Body of pancreas (tissue), 4 donors: Measurements from ENCODE around the gene GLIPR1L2. TPM values are rescaled to one million over a fixed set of nuclear protein-coding genes. Genes with fewer than 3 reads are reported as not detected.
A peak's percentile ranks its signal among the peaks of the same experiment; 100 is the strongest.

Experiments
- ATAC-seq: fragments of 150-250 bp; one replicate; pipeline ENCODE4 v1.9.1; 2016
- DNase-seq, 4 donors: peaks; one replicate each; pipeline ENCODE4 v3.0.0-alpha.2; 2019
- H3K27ac ChIP-seq, 4 donors: fragments of 200-600 bp; sonication (generic); 1 replicate in 3 of 4; 2 replicates in 1 of 4; pipeline versions ENCODE4 v1.5.1 to v1.6.1; 2016 to 2019; ENCODE audit warnings: mild to moderate bottlenecking in 1 of 4, mixed read lengths in 1 of 4, moderate library complexity in 1 of 4
- H3K27me3 ChIP-seq, 2 donors: fragments of 200-600 bp; sonication (generic); one replicate each; pipeline ENCODE4 v1.6.0; 2016; ENCODE audit warnings: mild to moderate bottlenecking in 1 of 2
- H3K36me3 ChIP-seq, 2 donors: fragments of 200-600 bp; sonication (generic); replicated peaks in 1 of 2; 2 replicates each; pipeline ENCODE4 v1.5.1; 2016; ENCODE audit warnings: low read depth in 2 of 2; ENCODE audit not compliant: insufficient read depth in 1 of 2
- H3K4me1 ChIP-seq: fragments of 200-600 bp; sonication (generic); one replicate; pipeline ENCODE4 v1.6.0; 2016
- H3K4me3 ChIP-seq, 2 donors: fragments of 200-600 bp; sonication (generic); 1 replicate in 1 of 2; 2 replicates in 1 of 2; pipeline ENCODE4 v1.5.1; 2016 to 2019
- H3K9me3 ChIP-seq, 3 donors: fragments of 200-600 bp; sonication (generic); 1 replicate in 2 of 3; 2 replicates in 1 of 3; pipeline ENCODE4 v1.5.1; 2016
- POLR2A ChIP-seq, 3 donors: fragments of 450-650 bp; IDR thresholded peaks; one replicate each; pipeline ENCODE4 v1.6.1; 2016; ENCODE audit warnings: antibody characterized with exemption in 3 of 3, mild to moderate bottlenecking in 2 of 3
- WGBS, 2 donors: methylation state at CpG; one replicate each; pipeline ENCODE4 v1.1.5; 2017; 5-methylcytosine and 5-hydroxymethylcytosine counted together
- intact Hi-C: fragments of 100-400 bp; cut with DNase I; formaldehyde crosslinking; loops from one replicate; pipeline ENCODE4 v1.15.1; 2023
- total RNA-seq, 2 donors: library from RNA; depleted of rRNA; stranded (reverse); fragments of >200 nt; gene quantifications; one replicate each; pipeline ENCODE4 v1.1.0, GENCODE V29; 2016
- TF ChIP-seq, protein P1 (sequence below), 7 experiments: fragments of 450-650 bp in 4 of 7; fragments of 200-600 bp in 3 of 7; sonication (generic) in 3 of 7; IDR thresholded peaks; one replicate each; pipeline ENCODE4 v1.5.1; 2016 to 2019; ENCODE audit warnings: antibody characterized with exemption in 7 of 7

Gene GLIPR1L2
- total RNA-seq, 2 donors from 2014 or later, result 1.6 TPM; not detected in 1

DNA sequence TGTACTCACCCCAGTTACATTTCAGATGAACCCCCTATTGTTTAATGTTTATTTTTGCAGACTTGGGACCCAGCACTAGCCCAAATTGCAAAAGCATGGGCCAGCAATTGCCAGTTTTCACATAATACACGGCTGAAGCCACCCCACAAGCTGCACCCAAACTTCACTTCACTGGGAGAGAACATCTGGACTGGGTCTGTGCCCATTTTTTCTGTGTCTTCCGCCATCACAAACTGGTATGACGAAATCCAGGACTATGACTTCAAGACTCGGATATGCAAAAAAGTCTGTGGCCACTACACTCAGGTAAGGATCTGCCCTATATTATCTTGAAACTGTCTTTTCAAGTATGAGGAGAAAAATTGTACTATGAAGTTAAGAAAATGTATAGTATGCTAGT lies 90.9 kb downstream of the GLIPR1L2 start:
- intact Hi-C loops, result no loop called here
- Histone ChIP-seq H3K27ac (peak overlapping the region in 1 of 4 donors; percentile 60), H3K4me3 (no peak overlapping the region), H3K9me3 (no peaks in the 10 kb centered on the region), H3K27me3 (no peaks in the 10 kb centered on the region), H3K4me1 (no peaks in the 10 kb centered on the region), H3K36me3 (no peaks in the 10 kb centered on the region)
- no peak for DNase-seq
- WGBS, 2 donors, result 61 to 68% methylated on average over 4 of the region's 4 CpGs
- no peak for ATAC-seq
- no peak for TF ChIP-seq POLR2A (IDR thresholded peaks at IDR 0.05)
- TF ChIP-seq, protein P1, sequence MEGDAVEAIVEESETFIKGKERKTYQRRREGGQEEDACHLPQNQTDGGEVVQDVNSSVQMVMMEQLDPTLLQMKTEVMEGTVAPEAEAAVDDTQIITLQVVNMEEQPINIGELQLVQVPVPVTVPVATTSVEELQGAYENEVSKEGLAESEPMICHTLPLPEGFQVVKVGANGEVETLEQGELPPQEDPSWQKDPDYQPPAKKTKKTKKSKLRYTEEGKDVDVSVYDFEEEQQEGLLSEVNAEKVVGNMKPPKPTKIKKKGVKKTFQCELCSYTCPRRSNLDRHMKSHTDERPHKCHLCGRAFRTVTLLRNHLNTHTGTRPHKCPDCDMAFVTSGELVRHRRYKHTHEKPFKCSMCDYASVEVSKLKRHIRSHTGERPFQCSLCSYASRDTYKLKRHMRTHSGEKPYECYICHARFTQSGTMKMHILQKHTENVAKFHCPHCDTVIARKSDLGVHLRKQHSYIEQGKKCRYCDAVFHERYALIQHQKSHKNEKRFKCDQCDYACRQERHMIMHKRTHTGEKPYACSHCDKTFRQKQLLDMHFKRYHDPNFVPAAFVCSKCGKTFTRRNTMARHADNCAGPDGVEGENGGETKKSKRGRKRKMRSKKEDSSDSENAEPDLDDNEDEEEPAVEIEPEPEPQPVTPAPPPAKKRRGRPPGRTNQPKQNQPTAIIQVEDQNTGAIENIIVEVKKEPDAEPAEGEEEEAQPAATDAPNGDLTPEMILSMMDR (IDR thresholded peaks at IDR 0.05), result no peak

Other genes starting within 250 kb of the GLIPR1L2 start
- under 1 TPM in 1 of 2 donors, not detected in 1; 0.26 TPM for gene KCNC2, start 181.2 kb upstream of the GLIPR1L2 start, total RNA-seq
- 10 to 100 TPM in 1 of 2 donors, 1 to 10 TPM in 1; 3.6 to 16.9 TPM for gene CAPS2, start 60.8 kb upstream of the GLIPR1L2 start, total RNA-seq
- gene GLIPR1L1, start 56.4 kb upstream of the GLIPR1L2 start, total RNA-seq, result not detected
- 1 to 10 TPM; 5.4 to 6.3 TPM for gene GLIPR1, start 89.7 kb downstream of the GLIPR1L2 start, total RNA-seq
- gene KRR1, start 120.5 kb downstream of the GLIPR1L2 start, total RNA-seq, result 10 to 100 TPM in 1 of 2 donors, 1 to 10 TPM in 1; 9.3 to 33.9 TPM